DND-41 (cell line): ENCODE data around the gene FNBP1L.

ENCODE experiments used
- ATAC-seq: fragments of 200-7000 bp; cut with Tn5 transposase; 3 replicates; pipeline ENCODE4 v1.9.1; 2021; ENCODE audit warnings: low read depth; ENCODE audit not compliant: insufficient read depth
- DNase-seq: peaks from one replicate; pipeline ENCODE4 v3.0.0-alpha.2; 2020
- H2AFZ ChIP-seq: 2 replicates; pipeline ENCODE4 v1.6.0; 2012; ENCODE audit warnings: low read depth, low read length
- H3K27ac ChIP-seq: 2 replicates; pipeline ENCODE4 v1.5.1; 2012; ENCODE audit warnings: low read length, inconsistent platforms
- H3K27me3 ChIP-seq: fragments of 200-600 bp; sonication (generic); 2 replicates; pipeline ENCODE4 v1.6.0; 2012; ENCODE audit warnings: low read length, mild to moderate bottlenecking, inconsistent platforms; ENCODE audit not compliant: insufficient read depth, poor library complexity
- H3K36me3 ChIP-seq: 2 replicates; pipeline ENCODE4 v1.5.1; 2012; ENCODE audit warnings: low read length, inconsistent platforms; ENCODE audit not compliant: insufficient read depth
- H3K4me1 ChIP-seq: 2 replicates; pipeline ENCODE4 v1.5.1; 2012; ENCODE audit warnings: mild to moderate bottlenecking, low read length; ENCODE audit not compliant: insufficient read depth
- H3K4me2 ChIP-seq: 2 replicates; pipeline ENCODE4 v1.6.0; 2012; ENCODE audit warnings: mild to moderate bottlenecking, moderate library complexity, low read length, inconsistent platforms; ENCODE audit not compliant: insufficient read depth
- H3K4me3 ChIP-seq, 2 experiments: fragments of 200-600 bp in 1 of 2; shearing (Covaris generic) in 1 of 2; 2 replicates each; pipeline ENCODE4 v1.5.1; 2012 to 2016; ENCODE audit warnings: inconsistent platforms in 2 of 2, low read length in 2 of 2, mild to moderate bottlenecking in 2 of 2, low read depth in 1 of 2, moderate library complexity in 1 of 2
- H3K79me2 ChIP-seq: 2 replicates; pipeline ENCODE4 v1.6.0; 2012; ENCODE audit warnings: low read length, inconsistent platforms; ENCODE audit not compliant: insufficient read depth
- H3K9ac ChIP-seq: 2 replicates; pipeline ENCODE4 v1.6.0; 2012; ENCODE audit warnings: low read depth, mild to moderate bottlenecking, inconsistent platforms, low read length, moderate library complexity
- H3K9me3 ChIP-seq: 2 replicates; pipeline ENCODE4 v1.5.1; 2012; ENCODE audit warnings: low read length, moderate library complexity, mild to moderate bottlenecking, inconsistent platforms; ENCODE audit not compliant: insufficient read depth, severe bottlenecking
- H4K20me1 ChIP-seq: 2 replicates; pipeline ENCODE4 v1.6.0; 2012; ENCODE audit warnings: low read length; ENCODE audit not compliant: insufficient read depth
- EZH2 ChIP-seq: IDR thresholded peaks from 3 replicates; pipeline ENCODE4 v1.6.1; 2012; ENCODE audit warnings: borderline replicate concordance, low read depth, mild to moderate bottlenecking, moderate library complexity, low read length, inconsistent platforms; ENCODE audit not compliant: severe bottlenecking
- TF ChIP-seq, protein P1 (sequence below): IDR thresholded peaks from 2 replicates; pipeline ENCODE4 v1.5.1; 2012; ENCODE audit warnings: borderline replicate concordance, low read length, moderate library complexity, mild to moderate bottlenecking; ENCODE audit not compliant: poor library complexity, severe bottlenecking; ENCODE audit errors: extremely low read depth

FNBP1L gene

DNA sequence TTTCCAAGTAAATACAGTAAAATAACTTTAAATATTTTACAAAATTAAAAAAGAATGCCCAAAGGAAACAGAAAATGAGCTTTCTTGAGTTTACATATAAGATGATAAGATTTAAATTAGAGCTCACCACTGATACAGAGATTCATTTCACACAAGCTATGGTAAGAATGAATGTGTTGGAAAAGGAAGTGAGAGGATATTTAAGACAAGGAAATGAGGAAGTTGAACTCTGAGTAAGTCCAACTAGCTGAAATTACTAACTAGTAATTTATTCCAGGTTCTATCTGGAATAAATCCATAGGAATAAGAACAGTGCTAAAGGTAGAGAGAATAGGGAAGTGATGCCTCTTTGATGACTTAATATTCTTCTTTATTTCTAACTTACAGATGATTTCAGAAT lies 42.4 kb downstream of the FNBP1L start:
- Histone ChIP-seq H3K4me2 (no peak overlapping the region), H3K27me3 (no peaks in the 10 kb centered on the region), H3K4me3 (no peak overlapping the region), H3K27ac (no peak overlapping the region), H3K36me3 (no peaks in the 10 kb centered on the region), H3K79me2 (peaks cover 30% of the 10 kb centered on the region), H4K20me1 (no peaks in the 10 kb centered on the region), H2AFZ (no peak overlapping the region), H3K9me3 (no peaks in the 10 kb centered on the region), H3K4me1 (no peaks in the 10 kb centered on the region), H3K9ac (no peak overlapping the region)
- TF ChIP-seq EZH2 = no peak
- TF ChIP-seq, protein P1, sequence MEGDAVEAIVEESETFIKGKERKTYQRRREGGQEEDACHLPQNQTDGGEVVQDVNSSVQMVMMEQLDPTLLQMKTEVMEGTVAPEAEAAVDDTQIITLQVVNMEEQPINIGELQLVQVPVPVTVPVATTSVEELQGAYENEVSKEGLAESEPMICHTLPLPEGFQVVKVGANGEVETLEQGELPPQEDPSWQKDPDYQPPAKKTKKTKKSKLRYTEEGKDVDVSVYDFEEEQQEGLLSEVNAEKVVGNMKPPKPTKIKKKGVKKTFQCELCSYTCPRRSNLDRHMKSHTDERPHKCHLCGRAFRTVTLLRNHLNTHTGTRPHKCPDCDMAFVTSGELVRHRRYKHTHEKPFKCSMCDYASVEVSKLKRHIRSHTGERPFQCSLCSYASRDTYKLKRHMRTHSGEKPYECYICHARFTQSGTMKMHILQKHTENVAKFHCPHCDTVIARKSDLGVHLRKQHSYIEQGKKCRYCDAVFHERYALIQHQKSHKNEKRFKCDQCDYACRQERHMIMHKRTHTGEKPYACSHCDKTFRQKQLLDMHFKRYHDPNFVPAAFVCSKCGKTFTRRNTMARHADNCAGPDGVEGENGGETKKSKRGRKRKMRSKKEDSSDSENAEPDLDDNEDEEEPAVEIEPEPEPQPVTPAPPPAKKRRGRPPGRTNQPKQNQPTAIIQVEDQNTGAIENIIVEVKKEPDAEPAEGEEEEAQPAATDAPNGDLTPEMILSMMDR = no peak
- no peak for DNase-seq
- no peak for ATAC-seq

DNA sequence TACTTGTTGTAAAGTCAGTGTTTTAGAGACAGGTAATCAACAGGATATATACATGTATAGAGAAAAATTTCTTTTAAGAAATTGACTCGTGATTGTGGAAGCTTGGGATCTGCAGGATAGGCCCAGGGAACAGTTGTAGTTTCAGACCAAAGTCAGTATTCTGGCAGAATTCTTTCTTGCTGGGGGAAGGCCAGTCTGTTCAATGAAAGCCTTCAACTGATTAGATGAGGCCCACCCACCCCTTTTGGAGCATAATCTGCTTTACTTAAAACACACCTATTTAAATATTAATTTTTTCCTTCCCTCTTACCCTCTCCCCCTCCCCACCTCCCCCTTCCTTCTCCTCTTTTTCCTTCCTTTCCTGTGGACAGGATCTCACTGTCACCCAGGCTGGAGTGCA lies 48.0 kb downstream of the FNBP1L start:
- DNase-seq = no peak
- no peaks in the 10 kb centered on the region for H3K27me3 ChIP-seq
- peaks cover 4% of the 10 kb centered on the region; the same call in 1 of the 2 replicates for H4K20me1 ChIP-seq
- no peak overlapping the region for H3K4me3 ChIP-seq
- ATAC-seq = no peak
- H3K4me1 ChIP-seq = no peaks in the 10 kb centered on the region
- TF ChIP-seq, protein P1 = no peak
- TF ChIP-seq EZH2 = no peak
- no peaks in the 10 kb centered on the region for H3K9me3 ChIP-seq
- H2AFZ ChIP-seq = no peak overlapping the region
- H3K4me2 ChIP-seq = no peak overlapping the region
- peaks cover 30% of the 10 kb centered on the region for H3K79me2 ChIP-seq
- no peak overlapping the region for H3K9ac ChIP-seq
- H3K36me3 ChIP-seq = no peaks in the 10 kb centered on the region
- no peak overlapping the region for H3K27ac ChIP-seq

DNA sequence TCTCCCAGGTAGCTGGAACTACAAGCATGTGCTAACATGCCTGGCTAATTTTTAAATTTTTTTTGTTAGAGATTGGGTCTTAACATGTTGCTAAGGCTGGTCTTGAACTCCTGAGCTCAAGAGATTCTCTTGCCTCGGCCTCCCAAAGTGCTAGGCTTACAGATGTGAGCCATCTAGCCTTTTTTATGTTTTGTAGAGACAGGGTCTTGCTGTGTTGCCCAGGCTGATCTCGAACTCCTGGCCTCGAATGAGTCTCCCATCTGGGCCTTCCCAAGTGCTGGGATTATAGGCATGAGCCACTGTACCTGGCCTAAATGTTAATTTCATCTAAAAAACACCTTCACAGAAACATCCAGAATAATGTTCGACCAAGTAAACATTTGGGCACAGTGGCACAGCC lies 48.6 kb downstream of the FNBP1L start:
- Histone ChIP-seq H3K27me3 (no peaks in the 10 kb centered on the region), H4K20me1 (peaks cover 4% of the 10 kb centered on the region; the same call in 1 of the 2 replicates), H3K4me2 (no peak overlapping the region), H3K36me3 (no peaks in the 10 kb centered on the region), H3K4me1 (no peaks in the 10 kb centered on the region), H3K79me2 (peaks cover 26% of the 10 kb centered on the region), H3K9me3 (no peaks in the 10 kb centered on the region), H2AFZ (no peak overlapping the region), H3K27ac (no peak overlapping the region), H3K4me3 (no peak overlapping the region), H3K9ac (no peak overlapping the region)
- no peak for ATAC-seq
- no peak for TF ChIP-seq EZH2
- TF ChIP-seq, protein P1 = no peak
- DNase-seq = no peak

DNA sequence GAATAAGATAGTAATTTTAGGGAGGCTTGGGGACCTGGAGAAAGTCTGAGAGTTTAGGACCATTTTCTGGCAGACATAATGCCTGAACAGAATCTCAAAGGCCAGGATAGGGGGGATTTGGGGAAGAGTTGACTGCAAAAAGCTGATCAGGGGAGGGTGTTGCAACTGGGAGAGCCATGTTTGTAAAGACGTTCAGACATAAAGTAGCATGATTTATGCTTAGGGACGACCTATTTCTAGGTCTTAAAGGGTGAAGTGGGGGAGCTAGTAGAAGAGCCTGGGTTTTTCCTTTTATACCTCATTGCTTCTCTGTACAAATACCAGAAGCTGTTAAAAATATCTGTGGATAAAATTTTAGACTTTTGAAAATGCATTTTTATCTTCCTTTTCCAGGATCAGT lies 51.2 kb downstream of the FNBP1L start:
- H3K79me2 ChIP-seq = peaks cover 22% of the 10 kb centered on the region
- H3K27me3 ChIP-seq = no peaks in the 10 kb centered on the region
- no peaks in the 10 kb centered on the region for H3K9me3 ChIP-seq
- no peak overlapping the region for H3K4me2 ChIP-seq
- H3K9ac ChIP-seq = no peak overlapping the region
- ATAC-seq = no peak
- no peak overlapping the region for H3K27ac ChIP-seq
- H3K36me3 ChIP-seq = no peaks in the 10 kb centered on the region
- DNase-seq = no peak
- H3K4me3 ChIP-seq = no peak overlapping the region
- H2AFZ ChIP-seq = no peak overlapping the region
- H3K4me1 ChIP-seq = no peaks in the 10 kb centered on the region; the same call in 1 of the 2 replicates
- no peak for TF ChIP-seq EZH2
- TF ChIP-seq, protein P1 = no peak
- H4K20me1 ChIP-seq = peaks cover 4% of the 10 kb centered on the region; the same call in 1 of the 2 replicates
